HG03342 (cell line): ENCODE results near the gene PIGC.
"Not testable (repeated sequence)": the region's sequence is repeated elsewhere in the genome, so short reads cannot be mapped to it uniquely, and the experiment has no call there.

Source experiments
- ATAC-seq: cut with Tn5 transposase; IDR thresholded peaks from one replicate; pipeline ENCODE4 v1.9.1; 2021; ENCODE audit warnings: mild to moderate bottlenecking, moderate library complexity; ENCODE audit not compliant: unreplicated experiment

The PIGC gene

GRCh38 chr1:172467446-172467845 is 23.6 kb upstream of the PIGC start:
- ATAC-seq = no peak

- ATAC-seq = no peak
These were observed 23.0 kb upstream of the PIGC start for GRCh38 chr1:172466795-172467407.

- ATAC-seq = no peak
These were observed 21.7 kb upstream of the PIGC start for GRCh38 chr1:172465617-172466016.

GRCh38 chr1:172460887-172461315 is 17.0 kb upstream of the PIGC start:
- ATAC-seq = no peak

- ATAC-seq = no peak
These were observed 16.3 kb upstream of the PIGC start for GRCh38 chr1:172460177-172460576.

- no peak for ATAC-seq
These were observed 13.7 kb upstream of the PIGC start for GRCh38 chr1:172457479-172458130.

GRCh38 chr1:172456344-172456769 is 12.5 kb upstream of the PIGC start:
- ATAC-seq = no peak

GRCh38 chr1:172455451-172455850 is 11.6 kb upstream of the PIGC start:
- no peak for ATAC-seq

GRCh38 chr1:172453607-172454006 is 9.7 kb upstream of the PIGC start:
- no peak for ATAC-seq

GRCh38 chr1:172453153-172453545 is 9.3 kb upstream of the PIGC start:
- no peak for ATAC-seq

- no peak for ATAC-seq
These were observed 8.8 kb upstream of the PIGC start for GRCh38 chr1:172452536-172453152.

- no peak for ATAC-seq
These were observed 7.2 kb upstream of the PIGC start for GRCh38 chr1:172451002-172451443.

GRCh38 chr1:172450524-172450885 is 6.6 kb upstream of the PIGC start:
- ATAC-seq = no peak

- ATAC-seq = peak; percentile 88
These were observed 6.0 kb upstream of the PIGC start for GRCh38 chr1:172449585-172450523.

- no peak for ATAC-seq
These were observed 5.2 kb upstream of the PIGC start for GRCh38 chr1:172448995-172449584.

GRCh38 chr1:172447641-172448040 is 3.8 kb upstream of the PIGC start:
- no peak for ATAC-seq

GRCh38 chr1:172446547-172446946 is 2.7 kb upstream of the PIGC start:
- no peak for ATAC-seq

- no peak for ATAC-seq
These were observed 865 bp downstream of the PIGC start for GRCh38 chr1:172442843-172443565.

- no peak for ATAC-seq
These were observed 1.5 kb downstream of the PIGC start for GRCh38 chr1:172442404-172442803.

GRCh38 chr1:172437183-172437582 is 6.7 kb downstream of the PIGC start:
- ATAC-seq = not testable (repeated sequence)
